Endothelial cell of hepatic sinusoid (primary cell): ENCODE data around the gene ATP13A5.

Experiments
- in situ Hi-C: cut with HindIII; loops from 2 replicates; pipeline ENCODE4 v1.10.0; 2017; ENCODE audit warnings: low sequenced_read_pairs

ATP13A5 gene, protein sequence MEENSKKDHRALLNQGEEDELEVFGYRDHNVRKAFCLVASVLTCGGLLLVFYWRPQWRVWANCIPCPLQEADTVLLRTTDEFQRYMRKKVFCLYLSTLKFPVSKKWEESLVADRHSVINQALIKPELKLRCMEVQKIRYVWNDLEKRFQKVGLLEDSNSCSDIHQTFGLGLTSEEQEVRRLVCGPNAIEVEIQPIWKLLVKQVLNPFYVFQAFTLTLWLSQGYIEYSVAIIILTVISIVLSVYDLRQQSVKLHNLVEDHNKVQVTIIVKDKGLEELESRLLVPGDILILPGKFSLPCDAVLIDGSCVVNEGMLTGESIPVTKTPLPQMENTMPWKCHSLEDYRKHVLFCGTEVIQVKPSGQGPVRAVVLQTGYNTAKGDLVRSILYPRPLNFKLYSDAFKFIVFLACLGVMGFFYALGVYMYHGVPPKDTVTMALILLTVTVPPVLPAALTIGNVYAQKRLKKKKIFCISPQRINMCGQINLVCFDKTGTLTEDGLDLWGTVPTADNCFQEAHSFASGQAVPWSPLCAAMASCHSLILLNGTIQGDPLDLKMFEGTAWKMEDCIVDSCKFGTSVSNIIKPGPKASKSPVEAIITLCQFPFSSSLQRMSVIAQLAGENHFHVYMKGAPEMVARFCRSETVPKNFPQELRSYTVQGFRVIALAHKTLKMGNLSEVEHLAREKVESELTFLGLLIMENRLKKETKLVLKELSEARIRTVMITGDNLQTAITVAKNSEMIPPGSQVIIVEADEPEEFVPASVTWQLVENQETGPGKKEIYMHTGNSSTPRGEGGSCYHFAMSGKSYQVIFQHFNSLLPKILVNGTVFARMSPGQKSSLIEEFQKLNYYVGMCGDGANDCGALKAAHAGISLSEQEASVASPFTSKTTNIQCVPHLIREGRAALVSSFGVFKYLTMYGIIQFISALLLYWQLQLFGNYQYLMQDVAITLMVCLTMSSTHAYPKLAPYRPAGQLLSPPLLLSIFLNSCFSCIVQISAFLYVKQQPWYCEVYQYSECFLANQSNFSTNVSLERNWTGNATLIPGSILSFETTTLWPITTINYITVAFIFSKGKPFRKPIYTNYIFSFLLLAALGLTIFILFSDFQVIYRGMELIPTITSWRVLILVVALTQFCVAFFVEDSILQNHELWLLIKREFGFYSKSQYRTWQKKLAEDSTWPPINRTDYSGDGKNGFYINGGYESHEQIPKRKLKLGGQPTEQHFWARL

DNA sequence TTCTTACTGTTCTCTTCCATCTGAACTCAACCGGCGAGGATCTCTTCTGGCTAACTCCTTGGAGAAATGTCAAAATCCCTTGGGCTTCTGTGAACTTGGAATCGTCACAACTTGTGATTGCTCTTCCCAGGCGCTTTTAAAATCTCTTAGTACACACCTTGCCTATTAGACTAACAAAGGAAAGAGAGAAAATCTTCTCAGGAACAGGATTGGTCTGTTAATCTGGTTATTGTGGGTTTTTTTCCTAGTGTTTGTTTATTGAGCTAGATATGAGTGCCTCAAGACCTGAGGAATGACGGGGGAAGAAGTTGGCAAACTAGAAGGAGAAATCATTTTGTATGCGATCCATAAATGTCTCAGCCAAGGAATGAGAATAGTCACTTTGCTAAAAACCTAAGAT is at the start of gene ATP13A5:
TSS of gene ATP13A5 (minus strand) at position 48 of the 400 bp plus-strand sequence. CDS start at position 20, 28 bp downstream.
- in situ Hi-C loops, result no loop called here

DNA sequence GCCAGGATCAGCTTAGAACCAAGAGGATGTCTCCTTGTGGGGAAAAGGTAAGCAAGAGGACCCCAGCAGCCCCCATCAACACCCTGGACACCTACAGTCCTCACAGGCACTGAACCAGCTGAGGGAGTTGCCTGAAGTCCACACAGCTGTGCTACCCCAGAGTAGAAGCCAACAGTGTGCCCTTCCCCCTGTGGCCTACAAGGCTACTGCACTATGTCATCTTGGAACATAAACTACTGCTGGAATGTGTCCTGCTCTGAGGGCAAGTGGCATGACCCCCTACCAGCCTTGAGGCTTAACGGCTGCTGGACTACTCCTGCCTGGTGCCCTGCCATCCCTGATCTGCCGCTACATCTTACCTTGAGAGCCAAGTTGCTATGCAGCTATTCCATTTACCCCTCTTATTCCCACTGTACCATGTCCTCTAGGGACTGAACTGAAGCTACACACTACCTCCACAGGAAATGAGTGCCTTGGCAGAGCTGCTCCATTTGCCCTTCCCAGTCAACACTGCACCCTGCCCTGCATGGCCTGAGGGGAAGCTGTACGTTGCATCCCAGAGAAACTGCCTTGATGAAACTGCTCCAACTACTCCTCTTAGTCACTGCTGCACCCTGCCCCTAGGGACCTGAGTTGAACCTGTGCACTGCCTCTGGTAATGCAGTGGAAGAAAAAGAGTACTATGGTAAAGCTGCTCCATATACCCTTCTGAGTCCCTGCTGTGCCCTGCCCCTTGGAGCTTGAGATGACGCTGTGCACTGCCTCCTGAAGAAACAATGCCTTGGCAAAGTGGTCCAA is 40.2 kb upstream of the ATP13A5 start:
- in situ Hi-C loops, result no loop called here

DNA sequence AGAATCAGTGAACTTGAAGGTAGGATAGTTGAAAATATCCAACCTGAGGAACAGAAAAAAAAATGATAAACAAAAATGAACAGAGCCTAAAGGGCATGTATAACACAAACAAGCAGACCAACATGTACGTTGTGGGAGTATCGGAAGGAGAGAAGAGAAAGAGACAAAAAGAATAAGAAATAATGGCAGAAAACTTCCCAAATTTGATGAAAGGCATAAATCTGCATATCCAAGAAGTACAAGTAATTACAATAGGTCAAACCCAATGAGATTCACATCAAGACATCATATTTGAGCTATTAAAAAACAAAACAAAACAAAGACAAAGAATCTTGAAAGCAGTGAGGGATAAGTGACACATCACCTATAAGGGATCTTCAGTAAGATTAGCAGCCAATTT is 38.1 kb upstream of the ATP13A5 start:
- in situ Hi-C loops, result no loop called here

DNA sequence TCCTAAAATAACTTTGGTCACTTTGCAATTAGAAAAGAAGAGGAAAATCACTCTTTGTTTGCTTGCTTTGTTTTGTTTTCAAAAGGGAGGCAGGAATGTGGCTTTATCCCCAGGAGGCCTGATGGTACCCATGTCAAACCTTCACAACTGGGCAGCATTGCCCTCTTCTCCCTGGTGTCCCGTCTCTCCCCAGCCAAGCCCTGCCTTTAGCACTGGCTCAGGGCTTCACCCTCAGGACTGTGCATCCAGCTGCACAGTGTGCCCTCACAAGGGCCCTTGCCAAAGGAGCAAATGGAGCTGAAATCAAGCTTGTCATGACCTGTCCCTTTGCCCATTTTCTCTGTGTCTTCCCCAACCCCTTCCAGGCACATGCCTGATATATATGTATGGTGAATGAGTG is 29.1 kb upstream of the ATP13A5 start:
- in situ Hi-C loops, result no loop called here

DNA sequence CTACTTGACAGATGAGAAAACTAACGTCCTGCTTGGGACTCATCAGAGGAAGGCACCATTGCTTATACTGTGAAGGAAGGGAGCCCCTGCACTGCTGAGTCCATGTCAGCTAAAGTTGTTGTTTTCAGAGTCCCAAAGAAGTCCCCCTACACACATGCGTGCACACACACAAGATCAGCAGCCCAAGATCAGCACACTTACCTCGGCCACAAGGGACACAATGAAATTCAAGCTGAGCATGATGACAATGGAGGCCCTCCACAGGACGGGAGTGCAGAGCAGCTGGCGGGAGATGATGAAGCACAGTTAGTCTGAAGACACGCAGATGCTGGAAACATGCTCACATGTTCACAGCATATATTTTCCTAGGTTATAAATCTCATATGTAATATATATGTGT is 28.6 kb upstream of the ATP13A5 start:
- in situ Hi-C loops, result no loop called here

DNA sequence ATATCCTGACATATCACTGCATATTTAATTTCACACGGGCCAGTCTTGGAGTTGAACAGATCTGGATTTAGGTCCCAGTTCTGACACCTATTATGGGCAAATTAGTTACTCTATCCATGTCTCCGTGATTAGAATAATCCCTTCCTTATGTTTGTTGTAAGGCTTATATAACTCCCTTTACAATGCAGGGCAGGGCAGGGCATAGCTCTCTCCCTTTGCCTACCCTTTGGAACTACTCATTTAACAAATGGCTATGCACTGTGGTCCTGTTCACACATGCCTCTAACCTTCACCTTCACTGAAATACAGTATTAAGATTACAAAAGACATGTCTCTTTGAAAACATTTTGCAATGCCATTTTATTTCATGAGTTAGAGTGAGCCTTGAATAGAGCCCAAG is 24.8 kb upstream of the ATP13A5 start:
- in situ Hi-C loops, result no loop called here

DNA sequence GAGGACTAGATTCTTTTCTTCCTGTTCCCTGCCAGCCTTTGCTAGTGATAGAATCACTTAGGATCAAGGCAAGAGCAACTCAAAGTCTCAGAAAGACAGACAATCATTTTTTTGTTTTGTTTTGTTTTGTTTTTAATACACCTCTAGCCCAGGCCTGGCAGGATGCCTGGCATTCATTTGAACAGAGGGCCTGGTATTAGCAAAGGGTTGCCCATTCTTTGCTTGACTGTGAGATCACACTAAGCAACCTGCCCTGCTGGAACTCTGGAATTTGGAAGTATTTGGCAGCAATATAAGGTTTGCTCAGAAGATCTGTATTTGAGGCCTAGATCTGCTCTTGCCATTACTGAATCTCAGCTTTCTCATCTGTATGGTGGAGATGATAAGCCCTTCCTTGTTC is 21.8 kb upstream of the ATP13A5 start:
- in situ Hi-C loops, result no loop called here

DNA sequence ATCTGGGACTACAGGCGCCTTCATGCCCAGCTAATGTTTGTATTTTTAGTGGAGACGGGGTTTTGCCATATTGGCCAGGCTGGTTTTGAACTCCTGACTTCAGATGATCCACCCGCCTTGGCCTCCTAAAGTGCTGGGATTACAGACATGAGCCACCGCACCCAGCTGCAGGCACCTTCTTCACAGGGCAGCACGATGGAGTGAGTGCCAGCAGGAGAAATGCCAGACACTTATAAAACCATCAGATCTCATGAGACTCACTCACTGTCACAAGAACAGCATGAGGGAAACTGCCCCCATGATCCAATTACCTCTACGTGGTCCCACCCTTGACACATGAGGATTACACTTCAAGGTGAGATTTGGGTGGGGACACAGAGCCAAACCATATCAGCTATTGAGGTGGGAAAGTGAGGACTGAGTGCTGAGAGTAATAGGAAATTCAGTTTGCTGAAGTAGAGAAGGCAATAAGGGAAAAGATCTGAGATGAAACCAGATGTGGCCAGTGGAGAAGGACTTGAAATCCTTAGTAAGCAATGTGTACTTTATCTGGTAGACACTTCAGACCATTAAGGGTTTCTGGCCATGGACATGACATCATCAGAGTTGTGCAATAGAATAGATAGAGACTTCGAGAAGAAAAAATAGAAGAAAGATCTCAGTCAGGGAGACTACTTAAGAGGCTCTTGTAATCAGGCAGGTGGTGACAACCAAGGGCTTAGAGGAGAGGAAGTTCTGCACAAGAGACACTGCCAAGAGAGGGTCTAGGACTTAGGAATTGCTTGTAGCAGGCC is 18.1 kb upstream of the ATP13A5 start:
- in situ Hi-C loops, result no loop called here

DNA sequence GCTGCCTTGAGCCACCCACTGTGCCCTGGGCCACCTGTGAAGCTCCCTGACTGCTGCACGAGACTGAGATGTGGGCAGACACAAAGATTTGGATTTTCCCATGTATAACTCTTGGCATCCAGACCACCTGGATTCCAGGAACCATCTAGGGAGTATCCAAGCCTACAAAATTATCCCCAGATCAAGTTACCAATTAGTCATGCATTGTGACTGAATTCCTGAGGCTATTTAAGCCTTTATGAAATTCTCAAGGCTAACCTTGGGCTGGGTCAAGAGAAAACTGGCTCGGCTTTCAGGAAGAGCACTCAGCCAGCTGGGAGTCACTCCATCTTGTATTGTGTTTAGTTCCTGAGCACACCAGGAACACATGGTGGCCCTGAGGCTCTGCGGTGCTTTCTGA is 13.3 kb upstream of the ATP13A5 start:
- in situ Hi-C loops, result no loop called here

DNA sequence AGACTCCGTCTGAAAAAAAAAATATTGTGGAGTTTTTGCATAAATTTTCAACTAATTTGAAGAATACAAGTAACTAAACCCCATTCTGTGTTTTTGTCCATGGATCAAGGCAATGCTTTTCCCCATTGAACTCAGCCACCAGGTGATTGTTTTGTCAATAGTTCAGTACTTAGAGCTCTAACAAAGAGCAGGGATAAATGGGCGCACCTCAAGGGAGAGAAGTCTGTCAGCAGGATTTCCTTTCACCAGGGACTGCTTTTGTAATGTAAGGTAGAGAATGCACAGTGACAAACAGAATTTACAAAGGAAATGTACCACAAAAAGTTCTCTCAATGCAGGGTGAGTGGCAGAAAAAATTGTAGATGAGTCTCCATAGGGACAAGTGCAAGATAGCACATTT is 10.8 kb upstream of the ATP13A5 start:
- in situ Hi-C loops, result no loop called here

DNA sequence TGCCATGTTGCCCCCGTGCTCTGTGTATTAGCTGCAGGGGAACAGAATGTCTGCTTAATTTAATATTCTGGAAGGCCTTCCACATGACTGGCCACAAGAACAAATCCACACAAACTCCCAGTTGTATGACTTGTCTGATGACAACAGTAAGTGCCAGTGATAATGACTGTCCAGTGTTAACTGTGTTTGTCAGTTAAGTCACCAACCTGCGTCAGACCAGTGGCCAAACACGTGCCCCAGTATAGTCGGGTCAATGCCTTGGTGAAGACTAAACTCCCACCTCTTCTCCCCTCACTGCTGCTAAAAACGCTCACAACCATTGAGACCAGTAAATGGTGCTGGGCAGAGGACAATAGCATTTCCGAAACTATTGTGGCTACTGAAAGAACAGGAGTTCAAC is 9.8 kb upstream of the ATP13A5 start:
- in situ Hi-C loops, result no loop called here

DNA sequence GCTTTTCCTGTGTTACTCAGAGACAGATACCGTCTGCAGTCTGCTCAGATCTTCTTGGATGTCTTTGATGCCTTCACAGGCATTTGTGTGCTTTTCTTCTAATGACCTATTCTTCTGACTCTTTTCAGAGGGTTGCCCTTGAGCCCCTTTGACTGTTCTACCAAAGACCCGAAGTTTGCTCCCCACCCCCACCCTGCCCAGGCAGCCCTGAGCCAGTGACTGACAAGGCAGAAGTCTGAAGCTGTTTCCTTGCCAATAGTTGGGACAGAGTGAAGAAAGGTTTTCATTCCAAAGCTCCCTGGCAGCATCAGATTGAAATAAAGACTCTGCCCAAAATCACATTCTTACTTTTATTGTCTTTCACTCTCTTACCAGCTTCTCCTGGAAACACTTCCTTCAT is 9.0 kb upstream of the ATP13A5 start:
- in situ Hi-C loops, result no loop called here

DNA sequence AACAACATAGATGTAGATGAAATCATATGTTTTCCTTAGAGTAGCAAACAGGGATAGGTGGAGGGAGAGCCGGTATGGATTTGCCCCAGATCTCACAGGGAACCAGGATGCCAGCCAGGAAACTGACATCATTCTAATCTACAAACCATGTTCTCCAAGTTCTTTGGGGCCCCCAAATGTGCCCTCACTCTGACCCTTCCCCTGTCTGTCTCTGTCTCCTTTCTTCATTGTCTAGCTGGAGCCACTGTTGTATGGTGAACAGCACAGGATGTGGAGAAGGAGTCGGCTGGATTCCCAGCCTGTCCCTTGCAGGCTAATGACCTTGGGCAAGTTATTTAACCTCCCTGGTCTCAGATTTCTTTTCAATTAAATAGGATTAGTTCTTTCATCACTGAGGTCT is 962 bp downstream of the ATP13A5 start:
- in situ Hi-C loops, result no loop called here

DNA sequence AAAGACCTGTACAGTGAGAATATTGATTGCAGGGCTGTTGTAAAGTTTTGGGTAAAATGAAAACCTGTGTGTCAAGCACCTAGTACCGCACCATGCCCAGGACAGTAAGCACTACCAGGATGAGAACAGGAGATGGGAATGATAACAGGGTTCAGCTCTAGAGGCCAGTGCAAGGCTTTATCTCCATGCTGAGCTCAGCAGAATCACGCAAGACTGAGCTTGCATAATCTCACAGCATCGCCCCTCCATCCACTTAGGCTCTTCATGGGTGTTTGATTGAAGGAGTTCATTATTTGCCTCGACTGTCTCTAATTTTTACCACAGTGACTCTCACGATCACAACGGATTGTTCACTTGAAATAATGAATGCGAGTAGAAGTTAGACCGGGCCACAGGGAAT is 2.9 kb downstream of the ATP13A5 start:
- in situ Hi-C loops, result no loop called here

DNA sequence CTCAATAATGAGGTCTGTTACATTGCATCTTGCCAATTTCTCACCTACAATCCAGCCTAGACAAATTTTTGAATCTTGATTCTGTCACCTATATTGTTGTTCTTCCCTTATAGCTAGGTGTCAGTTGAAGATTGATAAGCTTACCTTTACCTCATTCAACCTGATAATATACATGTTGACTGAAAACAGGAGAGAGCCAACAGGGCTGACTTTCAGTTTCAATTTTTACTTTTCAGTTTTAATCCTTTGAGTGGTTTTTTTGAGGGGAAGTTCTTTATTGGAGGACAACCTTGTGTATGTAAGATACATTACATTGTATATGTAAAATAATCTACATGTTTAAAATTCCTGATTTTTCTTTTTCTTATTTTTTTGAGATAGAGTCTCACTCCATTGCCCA is 5.8 kb downstream of the ATP13A5 start:
- in situ Hi-C loops, result no loop called here

DNA sequence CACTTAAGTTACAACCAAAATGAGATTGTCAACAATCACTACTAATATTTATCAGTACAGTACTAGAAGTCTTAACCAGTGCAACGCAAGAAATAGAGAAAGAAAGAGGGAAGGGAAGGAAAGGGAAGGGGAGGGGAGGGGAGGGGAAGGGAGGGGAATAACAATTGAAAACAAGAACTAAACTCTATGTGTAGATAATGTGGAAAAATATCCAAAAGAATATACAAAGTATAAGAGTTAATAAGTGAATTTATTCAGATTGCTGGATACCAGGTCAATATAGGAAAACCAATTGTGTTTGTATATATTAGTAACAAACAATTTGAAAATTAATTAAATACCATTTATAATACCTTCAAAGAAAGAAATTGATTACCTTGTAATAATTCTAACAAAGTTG is 10.7 kb downstream of the ATP13A5 start:
- in situ Hi-C loops, result loop anchor here (5.0 kb wide), 1 partner anchor 66 kb away; no protein-coding TSS in a partner anchor

DNA sequence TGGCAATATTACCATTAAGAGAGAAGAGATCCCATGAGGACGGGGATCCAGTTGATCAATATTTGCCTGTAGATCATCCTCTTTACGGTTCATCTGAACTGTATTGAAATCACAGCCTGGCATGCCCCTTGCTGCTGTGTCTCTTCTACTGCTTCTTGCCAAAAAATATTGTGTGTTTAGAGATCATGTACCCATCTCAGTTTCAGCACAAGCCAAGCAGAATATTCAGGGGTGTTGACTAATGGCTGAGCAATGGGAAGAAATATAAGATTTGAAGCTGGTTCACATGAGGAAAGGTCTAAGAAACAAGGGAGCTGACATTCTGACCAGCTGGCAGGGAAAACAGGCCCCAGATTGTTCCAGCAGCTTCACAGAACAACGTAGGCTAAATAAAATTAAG is 21.3 kb downstream of the ATP13A5 start:
- in situ Hi-C loops, result no loop called here

DNA sequence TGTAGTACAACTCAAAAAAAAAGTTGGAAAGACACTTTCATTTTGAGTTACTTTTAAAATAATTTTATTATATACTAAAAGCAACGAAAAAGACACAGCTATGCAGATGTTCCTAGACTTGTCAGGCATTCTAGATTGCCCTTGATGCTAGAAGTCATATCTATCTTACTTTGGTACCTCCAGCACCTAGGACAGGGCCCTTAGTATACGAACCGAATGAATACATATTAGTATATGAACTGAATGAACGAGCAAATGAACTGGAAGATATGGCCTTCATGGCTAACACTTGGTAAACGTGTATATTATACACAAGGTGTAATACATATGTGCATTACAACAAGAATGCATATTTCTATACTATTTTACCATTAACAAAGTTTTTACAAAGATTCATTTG is 24.1 kb downstream of the ATP13A5 start:
- in situ Hi-C loops, result no loop called here

DNA sequence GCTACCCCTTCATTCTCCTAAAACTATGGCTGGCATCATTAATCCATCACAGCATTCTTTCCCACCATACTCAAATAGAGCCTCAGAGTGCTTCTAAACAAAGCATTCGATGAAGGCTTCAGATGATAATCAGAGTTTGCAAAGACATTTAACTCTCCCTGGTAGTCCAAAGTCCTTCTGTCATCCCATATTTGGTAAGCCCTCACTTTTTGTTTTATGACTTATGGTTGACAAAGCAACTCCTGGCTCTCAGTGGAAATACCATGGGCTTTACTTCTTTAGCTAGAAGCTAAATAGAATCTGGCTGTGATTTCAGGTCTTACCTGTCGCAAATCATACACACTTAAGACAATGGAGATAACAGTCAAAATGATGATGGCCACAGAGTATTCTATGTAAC is 27.8 kb downstream of the ATP13A5 start:
- in situ Hi-C loops, result no loop called here

DNA sequence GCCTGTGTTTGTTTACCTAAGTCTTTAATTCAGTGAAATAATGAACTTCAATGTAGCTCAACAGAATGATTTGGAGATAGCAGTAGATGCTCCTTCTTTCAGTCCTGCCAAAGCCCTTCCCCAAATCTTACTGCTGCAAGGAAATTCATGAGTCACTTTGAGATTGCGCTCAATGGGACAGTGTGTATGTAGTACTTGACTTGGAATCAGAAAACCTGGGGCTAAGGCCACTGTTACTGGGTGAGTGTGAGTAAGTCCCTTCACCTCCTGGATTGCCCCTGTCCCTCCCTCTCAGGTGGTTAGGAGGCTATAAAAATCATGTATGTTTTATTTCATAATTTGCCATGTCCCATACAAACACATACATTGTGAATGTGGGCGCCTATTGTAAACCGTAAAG is 29.9 kb downstream of the ATP13A5 start:
- in situ Hi-C loops, result no loop called here
